Breast epithelium (tissue), 4 donors: Measurements from ENCODE around the gene OSBPL10. TPM values are rescaled to one million over a fixed set of nuclear protein-coding genes. Genes with fewer than 3 reads are reported as not detected.

Experiments used
- DNase-seq, 2 donors: peaks; one replicate each; pipeline ENCODE4 v3.0.0-alpha.2; 2019; ENCODE audit warnings: low spot score in 2 of 2
- H3K27ac ChIP-seq, 2 donors: fragments of 200-600 bp; sonication (generic) in 1 of 2; one replicate each; pipeline ENCODE4 v1.5.1; 2016 to 2019; ENCODE audit warnings: mild to moderate bottlenecking in 1 of 2
- H3K27me3 ChIP-seq, 2 donors: fragments of 200-600 bp; sonication (generic) in 1 of 2; one replicate each; pipeline versions ENCODE4 v1.5.1 to v1.6.0; 2017 to 2019; ENCODE audit warnings: control low read depth in 1 of 2, mild to moderate bottlenecking in 1 of 2
- H3K36me3 ChIP-seq: fragments of 200-600 bp; one replicate; pipeline ENCODE4 v1.5.1; 2019
- H3K4me1 ChIP-seq, 2 donors: fragments of 200-600 bp; sonication (generic); one replicate each; pipeline ENCODE4 v1.5.1; 2016 to 2019; ENCODE audit warnings: control low read depth in 1 of 2
- H3K4me3 ChIP-seq, 3 donors: fragments of 200-600 bp; sonication (generic); 1 replicate in 2 of 3; 2 replicates in 1 of 3; pipeline ENCODE4 v1.5.1; 2016 to 2019; ENCODE audit warnings: mild to moderate bottlenecking in 3 of 3, moderate library complexity in 2 of 3
- H3K9me3 ChIP-seq, 2 donors: fragments of 200-600 bp; sonication (generic) in 1 of 2; one replicate each; pipeline ENCODE4 v1.5.1; 2016 to 2019; ENCODE audit warnings: control low read depth in 1 of 2
- POLR2A ChIP-seq: fragments of 450-650 bp; IDR thresholded peaks from one replicate; pipeline ENCODE4 v1.6.1; 2016; ENCODE audit warnings: antibody characterized with exemption, mild to moderate bottlenecking, moderate library complexity
- POLR2AphosphoS5 ChIP-seq, 3 donors: sonication (generic); formaldehyde crosslinking; IDR thresholded peaks; one replicate each; pipeline ENCODE4 v1.6.1; 2017; ENCODE audit warnings: antibody characterized with exemption in 3 of 3
- intact Hi-C: fragments of 100-400 bp; cut with DNase I; formaldehyde crosslinking; loops from one replicate; pipeline ENCODE4 v1.15.1; 2023; ENCODE audit warnings: low total_unique reads
- total RNA-seq, 3 donors: library from RNA; depleted of rRNA; stranded (reverse); fragments of >200 nt; gene quantifications; one replicate each; pipeline ENCODE4 v1.1.0, GENCODE V29; 2016
- TF ChIP-seq, protein P1 (sequence below), 3 donors: fragments of 450-650 bp; IDR thresholded peaks; one replicate each; pipeline ENCODE4 v1.5.1; 2016 to 2017; ENCODE audit warnings: antibody characterized with exemption in 3 of 3, mild to moderate bottlenecking in 3 of 3, moderate library complexity in 3 of 3

The OSBPL10 gene
- total RNA-seq, 3 donors from 2014 or later: 17.6 to 47.4 (median 26.5) TPM

DNA sequence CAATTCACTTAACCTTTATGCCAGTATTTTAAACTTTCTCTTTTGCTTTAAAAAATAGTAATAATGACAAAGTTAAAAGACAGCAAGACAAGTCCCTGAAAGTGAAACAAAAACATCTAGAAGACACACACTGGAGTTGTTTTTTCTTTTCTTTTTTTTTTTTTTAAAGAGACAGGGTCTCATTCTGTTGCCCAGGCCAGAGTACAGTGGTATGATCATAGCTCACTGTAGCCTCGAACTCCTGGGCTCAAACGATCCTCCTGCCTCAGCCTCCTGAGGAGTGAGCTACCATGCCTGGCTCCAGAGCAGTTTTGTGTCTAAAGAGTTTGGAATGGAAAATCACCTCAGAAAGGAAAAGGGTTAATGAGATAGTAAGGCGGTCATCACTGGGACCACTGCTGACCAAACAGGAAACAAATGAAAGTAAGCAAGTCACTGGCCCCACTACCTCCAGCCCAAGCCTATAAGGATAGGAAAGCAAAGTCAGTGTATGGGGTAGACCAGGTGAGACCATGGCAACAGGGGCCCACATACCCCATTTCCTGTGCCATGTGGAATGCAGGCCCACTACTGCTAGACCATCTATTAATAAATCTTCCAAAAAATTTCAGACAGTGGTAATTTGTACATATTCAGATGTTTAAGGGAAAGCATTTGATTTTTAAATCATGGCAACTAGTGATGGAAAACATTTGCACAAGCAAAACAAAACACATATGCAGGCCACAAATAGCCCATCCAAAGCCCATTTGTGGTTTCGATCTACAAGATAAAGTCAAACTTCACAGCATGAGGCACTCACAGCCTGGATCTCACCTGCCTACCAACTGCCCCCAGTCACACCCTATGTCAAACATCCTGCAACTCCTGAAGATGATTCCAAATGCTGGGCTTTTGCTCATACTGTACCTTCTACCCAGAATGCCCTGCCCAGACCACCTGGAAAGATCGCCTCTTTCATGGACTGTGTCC, 62.6 kb downstream of the OSBPL10 start:
- Histone ChIP-seq H3K9me3 (peaks cover 4 to 14% of the 10 kb centered on the region in 2 donors), H3K27ac (peak overlapping the region; percentile 22 to 50), H3K4me1 (peaks cover 0 to 13% of the 10 kb centered on the region in 2 donors), H3K36me3 (no peaks in the 10 kb centered on the region), H3K27me3 (no peaks in the 10 kb centered on the region), H3K4me3 (peak overlapping the region in 1 of 3 donors; percentile 27)
- TF ChIP-seq, protein P1, sequence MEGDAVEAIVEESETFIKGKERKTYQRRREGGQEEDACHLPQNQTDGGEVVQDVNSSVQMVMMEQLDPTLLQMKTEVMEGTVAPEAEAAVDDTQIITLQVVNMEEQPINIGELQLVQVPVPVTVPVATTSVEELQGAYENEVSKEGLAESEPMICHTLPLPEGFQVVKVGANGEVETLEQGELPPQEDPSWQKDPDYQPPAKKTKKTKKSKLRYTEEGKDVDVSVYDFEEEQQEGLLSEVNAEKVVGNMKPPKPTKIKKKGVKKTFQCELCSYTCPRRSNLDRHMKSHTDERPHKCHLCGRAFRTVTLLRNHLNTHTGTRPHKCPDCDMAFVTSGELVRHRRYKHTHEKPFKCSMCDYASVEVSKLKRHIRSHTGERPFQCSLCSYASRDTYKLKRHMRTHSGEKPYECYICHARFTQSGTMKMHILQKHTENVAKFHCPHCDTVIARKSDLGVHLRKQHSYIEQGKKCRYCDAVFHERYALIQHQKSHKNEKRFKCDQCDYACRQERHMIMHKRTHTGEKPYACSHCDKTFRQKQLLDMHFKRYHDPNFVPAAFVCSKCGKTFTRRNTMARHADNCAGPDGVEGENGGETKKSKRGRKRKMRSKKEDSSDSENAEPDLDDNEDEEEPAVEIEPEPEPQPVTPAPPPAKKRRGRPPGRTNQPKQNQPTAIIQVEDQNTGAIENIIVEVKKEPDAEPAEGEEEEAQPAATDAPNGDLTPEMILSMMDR (IDR thresholded peaks at IDR 0.05): no peak
- TF ChIP-seq POLR2AphosphoS5 (IDR thresholded peaks at IDR 0.05): no peak
- DNase-seq: no peak
- intact Hi-C loops: no loop called here

DNA sequence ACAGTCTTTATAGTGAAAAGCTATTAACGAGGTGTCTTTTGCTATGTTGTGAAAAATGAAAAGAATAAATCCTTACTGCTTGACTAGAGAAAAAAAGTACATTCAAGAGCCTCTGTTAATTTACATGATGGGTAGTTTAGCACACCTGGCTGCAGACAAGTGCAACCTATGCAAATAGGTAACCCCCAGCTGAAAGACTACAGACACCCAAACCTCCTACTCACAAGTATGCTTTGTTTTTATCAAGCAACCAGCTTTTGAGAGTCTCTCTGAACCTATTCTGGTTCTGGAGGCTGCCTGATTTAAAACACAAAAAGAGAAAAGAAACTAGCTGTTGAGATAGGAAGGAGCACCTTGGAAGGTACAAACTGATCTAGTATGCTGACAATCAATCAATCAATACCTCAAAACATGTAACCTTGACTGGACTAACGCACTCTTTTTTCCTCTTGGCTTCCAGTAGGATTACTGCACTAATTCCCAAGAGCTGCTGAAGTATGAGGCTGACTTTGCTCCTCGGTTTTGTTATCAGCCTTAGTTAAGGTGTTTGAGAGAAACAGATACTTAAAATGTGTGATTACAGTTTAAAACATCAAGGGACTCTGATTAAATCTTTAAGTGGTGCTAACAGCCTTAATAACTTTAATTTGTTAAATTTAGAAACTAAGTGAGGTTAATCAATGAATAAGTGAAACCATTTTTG, 63.6 kb downstream of the OSBPL10 start:
- Histone ChIP-seq H3K4me3 (no peak overlapping the region), H3K36me3 (no peaks in the 10 kb centered on the region), H3K9me3 (peaks cover 4 to 14% of the 10 kb centered on the region in 2 donors), H3K27me3 (no peaks in the 10 kb centered on the region), H3K4me1 (peaks cover 0 to 9% of the 10 kb centered on the region in 2 donors), H3K27ac (peak overlapping the region in 1 of 2 donors; percentile 56)
- intact Hi-C loops: no loop called here
- TF ChIP-seq POLR2AphosphoS5 (IDR thresholded peaks at IDR 0.05): no peak
- TF ChIP-seq POLR2A: no peak
- TF ChIP-seq, protein P1 (IDR thresholded peaks at IDR 0.05): no peak
- DNase-seq: no peak

DNA sequence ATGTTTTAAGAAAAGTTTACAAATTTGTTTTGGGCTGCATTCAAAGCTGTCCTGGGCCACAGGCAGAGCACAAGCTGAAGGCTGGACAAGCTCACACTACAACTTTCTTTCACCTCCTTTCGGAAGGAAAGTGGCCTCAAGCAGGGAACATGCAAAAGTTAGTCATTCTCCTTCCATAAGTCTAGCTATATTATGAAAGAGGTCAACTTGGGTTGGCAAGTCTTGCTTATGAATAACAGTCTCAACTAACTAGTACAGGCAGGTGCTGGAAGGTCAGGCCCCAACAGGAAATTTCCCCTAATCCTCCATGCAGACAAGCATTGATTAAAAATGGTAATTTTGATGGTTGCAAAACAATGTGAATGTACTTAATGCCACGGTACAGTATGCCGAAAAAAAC, 69.4 kb downstream of the OSBPL10 start:
- TF ChIP-seq POLR2A: no peak
- TF ChIP-seq POLR2AphosphoS5 (IDR thresholded peaks at IDR 0.05): no peak
- TF ChIP-seq, protein P1 (IDR thresholded peaks at IDR 0.05): no peak
- H3K36me3 ChIP-seq: no peaks in the 10 kb centered on the region
- no peak overlapping the region for H3K27ac ChIP-seq
- intact Hi-C loops: no loop called here
- no peaks in the 10 kb centered on the region for H3K9me3 ChIP-seq
- H3K4me1 ChIP-seq: peaks cover 0 to 6% of the 10 kb centered on the region in 2 donors
- no peak for DNase-seq
- H3K27me3 ChIP-seq: no peaks in the 10 kb centered on the region
- no peak overlapping the region for H3K4me3 ChIP-seq

GRCh38 chr3:31911124-31911523, 69.9 kb downstream of the OSBPL10 start:
- Histone ChIP-seq H3K27me3 (no peaks in the 10 kb centered on the region), H3K4me3 (no peak overlapping the region), H3K27ac (no peak overlapping the region), H3K36me3 (no peaks in the 10 kb centered on the region), H3K9me3 (no peaks in the 10 kb centered on the region), H3K4me1 (peaks cover 0 to under 1% of the 10 kb centered on the region in 2 donors)
- no peak for DNase-seq
- intact Hi-C loops: no loop called here
- no peak for TF ChIP-seq POLR2A
- TF ChIP-seq, protein P1 (IDR thresholded peaks at IDR 0.05): no peak
- no peak for TF ChIP-seq POLR2AphosphoS5 (IDR thresholded peaks at IDR 0.05)

GRCh38 chr3:31909455-31909854, 71.6 kb downstream of the OSBPL10 start:
- TF ChIP-seq, protein P1 (IDR thresholded peaks at IDR 0.05): no peak
- TF ChIP-seq POLR2AphosphoS5 (IDR thresholded peaks at IDR 0.05) (no peak), POLR2A (no peak)
- intact Hi-C loops: no loop called here
- Histone ChIP-seq H3K27me3 (no peaks in the 10 kb centered on the region), H3K9me3 (no peaks in the 10 kb centered on the region), H3K36me3 (no peaks in the 10 kb centered on the region), H3K4me1 (no peaks in the 10 kb centered on the region), H3K27ac (no peak overlapping the region), H3K4me3 (no peak overlapping the region)
- no peak for DNase-seq
